ENCODE results near the gene RNU1-4.
"Not testable (repeated sequence)": the region's sequence is repeated elsewhere in the genome, so short reads cannot be mapped to it uniquely, and the experiment has no call there.

Gene RNU1-4

DNA sequence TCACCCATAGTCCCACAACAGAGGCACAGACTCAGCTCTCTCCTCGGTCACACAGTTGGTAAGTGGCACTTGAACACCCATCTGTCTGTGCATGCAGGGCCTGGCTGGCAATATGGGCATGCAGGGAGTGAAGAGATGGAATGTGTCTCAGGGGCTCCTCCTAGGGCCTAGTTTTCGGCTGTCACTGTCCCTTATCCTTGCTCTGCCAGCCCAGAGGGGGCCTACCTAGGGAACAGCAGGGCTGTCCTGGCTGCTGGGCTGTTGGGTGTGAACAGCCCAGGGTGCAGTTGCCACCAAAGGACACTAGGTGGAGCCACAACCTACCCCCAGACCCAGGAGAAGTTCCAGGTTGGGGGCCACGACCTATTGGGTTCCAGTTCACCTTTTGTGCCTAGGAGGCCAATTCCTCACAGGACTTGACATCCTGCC, 30.6 kb upstream of the RNU1-4 start:
- DNase-seq, result not testable (repeated sequence)

DNA sequence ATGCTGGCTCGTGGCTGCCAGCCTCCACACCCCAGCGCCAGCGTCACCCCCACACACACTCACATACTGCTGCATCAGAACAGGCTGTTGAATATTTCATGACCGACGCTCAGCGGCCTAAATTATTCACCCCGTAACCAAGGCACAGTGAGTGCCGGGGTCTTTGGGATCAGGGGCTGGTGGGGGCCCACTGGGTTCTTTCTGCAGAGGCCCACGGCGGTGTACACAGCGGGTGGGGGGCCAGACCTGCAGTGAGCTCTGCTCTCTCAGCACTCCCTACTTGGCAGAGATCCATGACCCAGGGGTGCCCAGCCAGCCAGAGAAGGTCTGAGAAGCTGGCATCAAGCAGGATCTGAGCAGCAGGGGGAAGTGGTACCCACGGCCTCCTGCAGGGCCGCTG, 29.7 kb upstream of the RNU1-4 start:
- DNase-seq, result peak; percentile 48

DNA sequence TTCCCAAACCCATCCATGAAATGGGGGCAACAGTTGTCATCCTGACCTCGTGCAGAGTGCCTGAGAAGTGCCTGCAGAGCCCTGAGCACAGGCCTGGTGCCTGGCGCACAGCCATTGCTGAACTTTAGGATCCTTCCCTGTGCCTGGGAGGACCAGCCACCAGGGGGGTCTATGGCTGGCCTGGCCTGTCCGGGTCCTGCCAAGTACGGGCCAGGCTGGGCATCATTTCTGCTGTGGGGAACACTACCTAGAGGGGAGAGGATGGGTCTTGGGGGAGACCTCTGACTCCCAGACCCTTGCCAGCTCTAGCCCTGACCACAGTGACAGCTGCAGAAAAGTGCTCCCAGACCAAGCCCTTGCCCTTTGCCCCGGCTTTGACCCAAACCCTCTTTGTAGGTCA, 28.2 kb upstream of the RNU1-4 start:
- not testable (repeated sequence) for DNase-seq

DNA sequence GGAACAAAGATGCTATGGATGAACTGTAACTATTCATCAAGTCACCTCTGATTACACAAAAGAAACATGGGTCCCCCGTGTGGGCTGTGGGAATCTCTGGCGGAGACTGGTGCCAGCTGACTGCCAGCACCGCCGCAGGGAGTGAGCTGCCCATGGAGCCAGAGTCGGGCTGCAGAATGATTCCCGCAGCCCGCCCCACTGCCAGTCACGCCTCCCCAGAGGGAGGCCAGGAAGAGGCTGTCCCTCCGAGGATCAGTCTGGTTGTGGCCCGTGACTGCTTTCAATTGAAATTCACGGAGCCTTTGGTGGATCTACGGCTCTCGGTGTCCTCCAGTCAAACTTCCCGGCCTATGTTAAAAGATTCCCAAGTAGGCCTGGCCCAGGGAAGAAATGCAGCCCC, 27.7 kb upstream of the RNU1-4 start:
- peak; percentile 46 for DNase-seq

DNA sequence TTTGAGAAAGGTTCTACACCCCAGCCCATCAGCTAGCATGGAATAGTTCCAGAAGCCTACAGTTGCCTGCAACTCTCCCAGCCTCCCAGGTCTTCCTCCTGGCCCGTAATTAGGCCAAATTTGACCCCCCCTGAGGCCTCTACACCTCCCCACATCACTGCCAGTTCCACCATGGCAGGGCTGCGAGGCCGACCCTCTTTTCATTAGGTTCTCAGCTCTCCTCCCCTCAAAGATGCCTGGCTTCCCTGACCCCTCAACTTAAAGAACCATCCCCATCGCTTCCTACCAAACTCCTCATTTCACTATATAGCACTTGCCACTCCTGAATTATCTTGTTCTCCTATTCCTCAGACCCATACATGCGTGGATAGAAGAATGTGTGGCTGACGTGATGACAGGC, 27.3 kb upstream of the RNU1-4 start:
- DNase-seq, result not testable (repeated sequence)

DNA sequence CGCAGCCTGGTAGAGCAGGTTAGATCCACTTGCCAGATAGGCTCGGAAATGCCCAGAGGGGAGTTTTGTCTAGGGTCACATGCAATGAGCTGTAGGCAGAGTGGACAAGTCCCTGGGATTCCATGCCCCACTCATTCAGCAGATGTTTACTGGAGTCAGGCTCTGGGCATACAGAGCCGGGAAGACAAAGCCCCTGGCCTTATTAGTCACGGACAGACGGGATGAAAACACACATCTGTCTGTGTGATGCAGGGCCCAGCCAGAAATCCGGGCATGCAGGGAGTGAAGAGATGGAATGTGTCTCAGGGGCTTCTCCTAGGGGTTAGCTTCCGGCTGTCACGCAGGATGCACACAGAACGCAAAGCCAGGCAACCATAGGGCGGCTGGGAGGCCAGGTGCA, 26.8 kb upstream of the RNU1-4 start:
- DNase-seq, result not testable (repeated sequence)

DNA sequence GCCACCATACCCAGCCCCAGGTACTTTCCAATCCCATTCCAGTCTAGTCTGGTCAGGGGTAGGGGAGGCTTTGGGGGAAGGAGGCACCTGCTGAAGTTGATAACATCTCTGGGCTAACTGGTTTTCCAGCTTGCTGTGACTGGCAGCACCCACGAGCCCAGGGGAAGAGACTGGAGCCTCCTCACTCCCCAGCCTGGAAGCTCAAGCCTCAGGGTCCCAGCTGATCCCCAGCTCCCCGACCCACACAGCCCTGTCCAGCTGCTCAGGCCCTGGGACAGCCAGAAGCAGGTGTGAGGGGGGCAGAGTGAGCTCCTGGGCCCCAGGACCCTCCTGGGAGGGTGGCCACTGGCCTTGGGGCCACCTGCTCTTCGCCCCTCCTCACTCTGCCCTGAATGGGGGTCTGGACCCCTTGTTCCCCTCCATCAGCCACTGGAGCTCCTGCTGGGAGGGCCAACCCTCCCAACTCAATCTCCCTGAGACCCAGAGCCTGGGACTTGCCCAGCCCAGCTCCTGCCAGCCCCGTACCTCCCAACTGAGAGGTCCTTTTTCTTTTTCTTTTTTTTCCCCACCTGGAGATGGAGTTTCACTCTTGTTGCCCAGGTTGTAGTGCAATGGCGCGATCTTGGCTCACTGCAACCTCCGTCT, 23.5 kb upstream of the RNU1-4 start:
- DNase-seq, result no peak

DNA sequence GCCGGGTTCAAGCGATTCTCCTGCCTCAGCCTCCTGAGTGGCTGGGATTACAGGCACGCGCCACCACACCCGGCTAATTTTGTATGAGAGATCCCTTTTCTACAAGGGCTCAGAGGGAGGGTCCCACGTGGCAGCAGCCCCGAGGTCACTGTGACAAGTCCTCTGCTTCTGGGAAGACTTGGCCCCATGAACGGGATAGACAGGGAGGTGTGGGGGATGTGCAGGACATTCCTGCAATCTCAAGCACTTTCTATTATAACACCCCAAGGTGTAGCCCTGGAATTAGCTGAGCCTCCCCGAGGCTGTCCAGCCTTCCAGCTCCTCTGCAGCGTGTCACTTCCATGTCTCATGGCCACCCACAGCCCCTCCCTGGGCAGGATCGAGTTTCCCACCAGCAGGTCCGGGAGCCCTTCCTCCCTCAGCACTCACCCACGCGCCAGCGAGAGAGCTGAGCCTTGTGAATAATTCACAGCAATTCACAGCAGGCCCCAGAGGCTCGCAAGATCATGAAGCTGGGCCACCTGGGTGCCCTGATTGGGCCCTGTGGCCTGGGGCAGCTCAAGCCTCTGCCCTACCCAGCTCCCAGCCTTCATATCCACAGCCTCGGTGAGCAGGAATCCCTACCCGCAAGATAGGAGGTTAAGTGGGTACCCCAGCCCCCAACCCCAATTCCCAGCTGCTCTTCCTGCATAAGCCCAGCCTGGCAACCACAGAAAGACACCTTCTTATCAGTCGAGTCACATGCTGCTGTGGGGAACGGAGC, 22.8 kb upstream of the RNU1-4 start:
- no peak for DNase-seq

DNA sequence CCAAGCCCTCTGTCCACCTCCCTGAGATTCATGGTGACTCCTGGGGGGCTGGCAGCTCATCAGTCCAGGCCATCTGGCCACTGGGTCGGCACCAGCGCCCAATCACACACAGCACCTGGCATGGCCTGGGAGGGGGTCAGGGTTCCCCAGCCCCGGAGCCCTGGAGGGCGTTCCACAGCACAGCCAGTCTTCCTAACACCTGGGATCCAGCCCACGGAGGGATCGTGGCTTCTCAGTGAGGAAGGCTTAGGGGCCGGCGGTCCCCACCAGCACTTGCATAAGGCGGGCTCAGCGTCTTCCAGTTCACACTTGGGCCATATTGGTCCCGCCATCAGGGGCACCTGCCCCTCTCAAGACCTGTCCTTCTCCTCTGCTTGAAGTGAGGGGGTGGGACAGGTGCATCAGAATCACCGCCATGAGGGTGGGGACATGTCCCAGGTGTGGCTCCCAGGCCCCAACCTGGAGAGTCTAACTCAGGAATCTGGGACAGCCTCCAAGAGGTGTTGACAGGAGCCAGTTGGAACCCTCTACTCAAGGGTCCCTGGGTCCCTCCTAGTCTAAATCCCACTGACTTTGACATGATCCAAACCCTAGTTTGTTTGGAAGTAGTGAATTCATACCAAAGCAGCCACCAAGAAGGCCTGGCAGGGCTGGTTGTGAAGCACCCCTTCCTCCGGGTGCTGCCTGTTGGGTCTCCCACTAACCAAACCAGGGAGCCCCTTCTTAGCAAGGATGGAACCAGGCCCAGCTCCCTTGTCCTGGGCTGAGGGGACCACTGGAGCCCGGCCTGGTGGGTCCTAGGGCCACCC, 22.0 kb upstream of the RNU1-4 start:
- DNase-seq, result not testable (repeated sequence)

DNA sequence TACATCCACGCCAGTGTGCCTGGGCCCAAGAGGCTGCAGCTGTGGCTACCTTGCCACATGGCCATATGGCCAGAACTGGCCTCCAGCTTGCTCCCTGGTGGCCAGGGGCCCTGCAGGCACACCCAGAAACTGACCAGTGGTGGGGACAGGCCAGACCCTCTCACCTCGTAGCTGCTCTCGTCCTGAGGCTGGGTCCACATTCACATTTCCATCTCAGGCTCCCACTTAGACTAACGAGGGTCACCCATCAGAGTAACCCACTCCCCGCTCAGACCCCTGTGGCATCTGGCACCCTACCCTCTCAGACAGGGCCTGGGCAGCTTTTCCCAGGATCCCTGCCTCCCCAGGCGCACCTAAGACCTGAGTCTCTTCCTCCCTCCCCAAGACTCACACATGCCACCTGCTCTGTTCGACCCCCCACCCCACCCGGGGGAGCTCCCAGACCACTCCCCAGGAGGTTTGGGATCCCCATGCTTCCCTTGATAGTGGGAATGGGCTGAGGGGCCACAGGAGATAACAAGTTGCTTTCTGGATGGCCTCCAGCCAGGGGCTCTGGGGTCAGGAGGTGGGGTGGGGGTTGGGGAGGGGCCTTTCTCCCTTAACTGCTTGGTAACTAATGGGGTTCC, 21.3 kb upstream of the RNU1-4 start:
- DNase-seq, result no peak

DNA sequence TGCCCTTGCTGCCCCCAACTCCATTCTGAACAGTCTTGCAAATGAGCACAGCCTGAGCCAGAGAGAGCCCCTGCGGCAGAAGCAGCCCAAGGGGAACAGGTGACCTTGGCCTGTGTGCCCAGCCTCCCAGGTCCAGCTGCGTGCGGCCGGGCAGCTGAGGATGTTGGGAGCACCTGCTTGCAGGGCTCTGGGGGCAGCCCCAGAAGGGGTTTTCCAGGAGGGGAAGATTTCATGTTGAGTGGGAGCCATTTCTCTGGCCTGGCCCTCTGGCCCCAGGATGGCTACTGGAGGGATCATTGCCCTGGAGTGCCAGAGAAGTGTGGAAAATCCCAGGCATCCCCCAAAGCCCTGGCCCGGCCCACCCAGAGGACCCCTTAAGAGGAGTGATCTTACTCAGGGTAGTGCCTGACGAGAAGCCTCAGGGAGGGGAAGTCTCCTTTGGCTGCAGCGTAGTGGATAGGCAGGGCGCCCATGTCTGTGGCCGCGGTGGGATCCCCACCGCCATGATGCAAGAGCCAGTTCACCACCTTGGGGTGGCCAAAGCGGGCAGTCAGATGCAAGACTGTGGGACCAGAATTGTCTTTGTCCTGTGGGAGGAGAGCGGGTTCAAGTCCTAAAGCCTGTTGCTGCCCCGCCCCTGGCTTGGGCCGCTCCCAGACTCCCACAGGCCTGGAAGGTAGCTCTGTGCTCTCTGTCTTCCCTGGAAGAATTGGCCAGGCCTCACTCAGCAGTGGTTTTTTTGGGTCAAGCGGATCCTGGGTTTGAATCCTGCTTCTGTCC, 20.6 kb upstream of the RNU1-4 start:
- DNase-seq, result no peak

DNA sequence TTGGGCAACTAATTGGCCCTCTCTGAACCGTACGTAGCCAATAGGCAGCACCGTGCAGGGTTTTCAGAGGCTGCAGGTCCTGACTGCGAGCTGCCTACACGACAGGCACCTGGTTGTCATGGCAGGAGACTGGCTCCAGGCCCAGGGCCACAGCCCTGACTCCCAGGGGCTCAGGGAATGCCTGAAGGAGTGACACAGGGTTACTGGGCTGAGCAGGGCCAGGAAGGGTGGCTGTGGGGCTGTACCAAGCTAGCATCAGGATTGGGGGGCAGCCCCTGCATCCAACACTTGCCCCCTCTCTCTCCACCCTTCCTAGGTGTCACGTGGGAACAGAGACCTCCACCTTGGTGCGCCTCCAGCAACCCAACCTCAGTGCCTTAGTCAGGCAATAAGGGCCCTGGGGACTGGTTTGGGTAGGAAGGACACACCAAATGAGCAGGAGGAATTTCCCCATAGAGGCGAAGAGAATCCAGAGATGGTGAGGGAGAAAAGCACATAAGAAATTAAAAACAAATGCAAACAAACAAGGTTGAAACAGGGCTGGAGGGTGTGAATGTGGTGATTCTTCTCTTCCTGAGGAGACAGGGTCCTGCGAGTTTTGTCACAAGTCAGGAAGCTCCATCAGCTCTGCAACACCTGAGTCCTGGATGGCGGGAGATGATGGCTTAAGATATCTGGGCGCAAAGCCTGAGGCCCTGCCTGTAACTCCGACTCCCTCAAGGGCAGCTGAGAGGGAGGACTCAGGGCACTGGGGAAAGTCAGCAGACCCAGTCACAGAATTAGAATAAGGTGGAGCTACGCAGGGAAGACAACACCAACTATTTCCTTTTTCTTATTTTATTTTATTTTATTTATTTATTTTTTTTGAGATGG, 19.7 kb upstream of the RNU1-4 start:
- DNase-seq, result no peak

DNA sequence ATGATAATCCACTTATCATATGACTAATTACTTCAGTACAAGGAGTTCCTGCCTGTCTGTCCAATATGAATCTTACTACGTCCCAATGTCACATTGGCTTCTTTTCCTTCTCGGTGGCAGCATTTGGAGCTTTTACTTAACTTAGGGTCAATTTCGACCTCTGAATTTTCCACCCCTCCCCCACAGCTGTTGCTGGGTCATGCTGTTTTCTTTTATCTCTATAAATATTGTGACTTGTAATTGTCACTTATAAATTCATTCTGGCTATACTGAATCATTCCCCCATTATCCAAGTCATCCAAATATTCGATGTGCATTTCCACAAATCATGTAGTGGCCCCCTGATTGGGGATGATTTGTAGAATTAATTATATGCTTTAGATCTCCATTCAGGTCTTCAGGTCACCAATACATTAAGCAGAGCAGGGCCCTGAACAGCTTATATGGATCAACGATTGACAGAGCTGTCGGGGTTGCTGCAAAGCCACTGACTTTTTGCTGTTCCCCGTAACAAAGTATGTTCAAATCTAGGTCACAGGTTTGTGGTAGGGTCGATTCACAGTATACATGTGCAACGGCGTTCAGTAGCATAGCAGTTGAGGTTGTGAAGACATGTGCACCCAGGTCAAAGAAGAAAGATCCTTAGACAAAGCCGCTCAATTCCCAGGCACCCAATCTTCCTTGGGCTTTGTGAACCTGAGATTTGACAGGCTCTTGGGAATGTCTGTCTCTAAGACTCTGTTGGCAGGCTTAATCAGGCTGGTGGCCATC, 18.3 kb upstream of the RNU1-4 start:
- no peak for DNase-seq

DNA sequence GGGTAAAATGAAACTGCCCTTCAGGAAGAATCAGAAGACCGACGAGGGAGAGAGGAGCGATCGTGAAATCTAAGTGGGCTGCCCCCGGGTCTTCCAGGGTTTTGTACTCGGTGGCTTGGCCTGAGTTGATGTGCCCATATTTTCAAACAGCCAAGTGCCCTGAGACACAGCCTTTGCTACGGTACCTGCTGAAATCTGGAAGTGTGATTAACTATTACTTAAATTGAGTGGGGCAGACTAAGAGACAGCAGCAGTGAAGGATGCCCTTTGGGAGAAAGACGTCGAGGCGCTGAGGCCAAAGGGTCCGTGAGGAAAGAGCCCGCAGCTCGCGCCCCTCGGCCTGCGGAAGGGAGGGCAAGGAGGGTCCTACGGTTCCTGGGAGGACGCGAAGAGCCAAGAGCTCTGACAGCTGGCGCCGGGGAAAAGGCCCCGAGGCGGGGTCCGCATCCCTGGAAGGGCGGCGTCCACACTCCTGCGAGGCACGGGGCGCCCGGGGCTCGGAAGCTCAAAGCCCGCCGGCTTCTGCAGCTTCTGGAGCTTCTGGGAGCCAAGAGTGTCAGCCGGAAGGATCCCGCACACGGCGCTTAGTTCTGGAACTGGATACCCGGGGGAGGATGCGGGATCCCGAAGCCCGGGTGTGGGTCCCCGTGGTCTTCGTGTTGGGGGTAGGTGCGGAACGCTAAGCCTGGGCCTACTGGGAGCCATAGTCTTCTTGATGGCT, 15.4 kb upstream of the RNU1-4 start:
- DNase-seq, result no peak

DNA sequence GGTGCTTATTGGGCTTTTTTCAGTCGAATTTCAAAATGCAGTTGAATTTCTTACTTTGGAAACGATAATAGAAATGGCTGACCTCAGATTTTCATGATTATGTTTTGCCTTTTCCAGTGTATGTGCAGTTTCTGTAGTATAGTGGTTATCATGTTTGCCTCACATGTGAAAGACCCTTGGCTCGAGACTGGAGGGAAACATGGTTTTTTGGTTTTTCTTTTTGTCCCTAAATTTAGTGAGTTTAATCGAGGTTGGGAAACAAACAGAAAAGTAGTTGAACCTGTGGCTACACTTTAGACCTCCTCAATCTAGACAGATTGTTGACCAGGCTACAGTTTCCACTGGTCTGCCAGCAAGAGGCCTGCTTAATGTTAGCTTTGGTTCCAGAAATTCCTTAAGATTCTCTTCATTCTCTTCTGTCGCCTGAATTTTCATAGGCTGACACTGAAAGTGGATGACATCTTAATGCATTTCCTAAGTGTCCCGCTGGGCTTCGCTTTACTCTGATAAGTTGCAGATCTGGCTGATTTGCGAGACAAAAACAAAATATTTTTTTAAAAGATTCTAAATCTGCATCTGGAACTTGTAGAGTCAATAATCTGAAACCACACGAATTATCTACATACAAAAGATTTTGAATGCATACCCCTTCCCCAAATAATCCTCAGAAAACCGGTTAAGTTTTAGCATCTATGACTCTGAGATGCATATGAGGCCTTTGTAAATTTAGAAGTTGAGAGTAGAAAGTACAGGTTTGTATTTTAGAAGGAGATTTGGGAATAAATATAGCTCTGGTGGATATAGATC, 14.7 kb upstream of the RNU1-4 start:
- DNase-seq, result not testable (repeated sequence)

DNA sequence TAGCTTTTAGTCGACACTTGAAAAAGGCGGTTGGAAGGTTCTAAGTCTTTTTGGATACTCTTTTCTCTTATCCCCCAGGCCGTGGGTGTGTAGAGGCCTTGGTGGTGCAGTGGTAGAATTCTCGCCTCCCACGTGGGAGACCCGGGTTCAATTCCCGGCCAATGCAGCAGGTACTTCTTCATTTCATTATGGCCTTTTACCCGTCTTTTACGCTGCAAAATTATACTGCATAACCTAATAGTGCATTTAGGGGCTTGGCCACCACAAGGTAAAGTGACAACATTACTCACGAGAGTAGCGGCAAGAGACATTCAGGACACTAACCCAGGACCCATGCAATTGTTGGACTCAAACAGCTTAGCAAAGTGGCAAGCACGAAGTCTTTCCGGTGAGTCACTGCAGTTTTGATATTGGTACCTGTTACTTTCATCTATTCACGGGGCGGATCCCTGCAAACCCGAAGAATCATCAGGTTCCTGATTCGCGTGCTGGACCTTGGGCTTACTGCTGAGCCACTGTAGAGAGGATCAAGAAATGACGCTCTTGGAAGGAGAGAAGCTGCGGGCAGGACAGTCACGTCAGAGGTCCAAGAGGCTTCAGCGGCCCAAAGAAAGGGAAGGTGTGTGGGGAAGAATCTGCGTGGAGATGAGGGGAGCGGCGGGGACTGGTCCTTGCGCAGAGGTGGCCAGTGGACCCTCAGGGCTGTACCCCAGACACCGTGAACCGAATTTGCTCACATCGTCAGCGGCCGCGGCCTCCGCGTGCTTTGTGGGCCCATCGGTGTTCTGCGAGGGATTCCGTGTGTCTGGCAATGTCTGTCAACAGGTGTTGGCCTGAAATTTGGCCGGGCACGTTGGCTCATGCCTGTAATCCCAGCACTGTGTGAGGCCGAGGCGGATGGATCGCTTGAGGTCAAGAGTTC, 12.9 kb upstream of the RNU1-4 start:
- DNase-seq, result no peak

DNA sequence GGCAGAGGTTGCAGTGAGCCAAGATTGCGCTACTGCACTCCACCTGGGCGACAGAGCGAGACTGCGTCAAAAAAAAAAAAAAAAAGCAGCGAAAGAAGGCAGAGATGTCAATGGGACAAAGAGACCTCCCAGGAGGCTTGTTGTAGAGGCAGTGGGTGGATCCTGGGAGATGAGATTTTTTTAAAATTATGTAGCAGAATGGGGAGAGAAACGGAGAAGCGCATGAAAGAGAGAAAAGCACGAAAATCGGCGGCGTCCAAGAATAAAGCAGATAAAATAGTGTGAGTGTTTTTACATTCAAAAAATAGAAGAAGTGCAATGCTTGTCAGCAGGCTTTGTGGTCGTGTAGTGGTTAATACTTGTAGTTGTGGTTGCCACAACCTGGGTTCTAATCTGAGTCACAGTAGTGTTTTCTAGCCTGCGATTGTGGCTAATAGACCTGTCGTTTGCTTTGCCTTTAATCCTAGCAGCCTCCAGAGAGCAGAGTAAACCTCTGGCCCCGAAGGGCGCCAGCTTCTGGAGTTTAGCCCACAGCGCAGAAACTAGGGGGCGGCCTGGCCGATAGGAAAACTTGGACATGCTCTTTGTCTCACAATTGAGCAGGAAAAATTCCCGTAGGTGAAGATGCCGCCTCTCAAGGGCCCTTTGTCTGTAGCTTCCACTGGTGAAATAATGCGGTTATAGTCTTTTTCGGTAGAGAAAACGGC, 11.9 kb upstream of the RNU1-4 start:
- DNase-seq, result not testable (repeated sequence)
